ENCODE data around the gene ASB13. TPM values are rescaled to one million over a fixed set of nuclear protein-coding genes. Genes with fewer than 3 reads are reported as not detected.

Gene ASB13
- total and polyA plus RNA-seq, 10 of the 15 experiments (the other 5 are each of a cell fraction or from before 2014, with no cell fraction given): 0.02 to 0.59 (median 0.10) TPM; not detected in 2

DNA sequence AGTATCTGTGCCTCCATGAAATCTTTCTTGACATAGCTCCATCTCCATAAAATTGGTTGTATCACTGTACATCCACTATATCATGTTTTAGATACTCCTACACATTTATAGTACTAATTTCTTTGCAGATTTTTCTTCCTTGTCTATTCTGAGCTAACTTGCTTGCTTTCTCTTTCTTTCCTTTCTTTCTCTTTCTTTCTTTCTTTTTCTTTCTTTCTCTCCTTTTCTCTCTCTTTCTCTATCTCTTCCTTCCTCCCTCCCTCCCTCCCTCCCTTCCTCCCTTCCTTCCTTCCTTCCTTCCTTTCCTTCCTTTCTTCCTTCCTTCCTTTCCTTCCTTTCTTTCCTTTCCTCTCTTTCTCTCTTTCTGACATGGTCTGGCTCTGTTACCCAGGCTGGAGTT lies 42.0 kb upstream of the ASB13 start:
- H3K27ac ChIP-seq (ENCODE audit: control insufficient read depth, insufficient read depth): no peak overlapping the region
- DNase-seq (ENCODE audit: low read depth, low spot score) (no peak), ATAC-seq (no peak), FAIRE-seq (no peak)
- H3K4me3 ChIP-seq: no peak overlapping the region
- SMC1A ChIA-PET (ENCODE audit: uncharacterized antibody, unreplicated experiment): interaction anchor here (0.9 to 13.1 kb wide), 5 partner anchors 8 to 135 kb away, joined by 3 to 191 read pairs (median 4); no protein-coding TSS in a partner anchor
- BruUV-seq (replicated peaks): no TSS peak
- intact Hi-C loops (cut with micrococcal nuclease; ENCODE audit: unreplicated experiment): no loop called here
- no peak for TF ChIP-seq MEF2B (IDR thresholded peaks at IDR 0.05; ENCODE audit: partially characterized antibody, poor library complexity, severe bottlenecking)
- no peak for TF ChIP-seq FOXM1 (IDR thresholded peaks at IDR 0.05; ENCODE audit: low read depth, low read length)
- TF ChIP-seq, protein P1, sequence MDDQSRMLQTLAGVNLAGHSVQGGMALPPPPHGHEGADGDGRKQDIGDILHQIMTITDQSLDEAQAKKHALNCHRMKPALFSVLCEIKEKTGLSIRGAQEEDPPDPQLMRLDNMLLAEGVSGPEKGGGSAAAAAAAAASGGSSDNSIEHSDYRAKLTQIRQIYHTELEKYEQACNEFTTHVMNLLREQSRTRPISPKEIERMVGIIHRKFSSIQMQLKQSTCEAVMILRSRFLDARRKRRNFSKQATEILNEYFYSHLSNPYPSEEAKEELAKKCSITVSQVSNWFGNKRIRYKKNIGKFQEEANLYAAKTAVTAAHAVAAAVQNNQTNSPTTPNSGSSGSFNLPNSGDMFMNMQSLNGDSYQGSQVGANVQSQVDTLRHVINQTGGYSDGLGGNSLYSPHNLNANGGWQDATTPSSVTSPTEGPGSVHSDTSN (IDR thresholded peaks at IDR 0.05; ENCODE audit: insufficient replicate concordance, low read depth, low read length): no peak
- TF ChIP-seq BACH1 (IDR thresholded peaks at IDR 0.05; ENCODE audit: borderline replicate concordance): no peak
- TF ChIP-seq, protein P2, sequence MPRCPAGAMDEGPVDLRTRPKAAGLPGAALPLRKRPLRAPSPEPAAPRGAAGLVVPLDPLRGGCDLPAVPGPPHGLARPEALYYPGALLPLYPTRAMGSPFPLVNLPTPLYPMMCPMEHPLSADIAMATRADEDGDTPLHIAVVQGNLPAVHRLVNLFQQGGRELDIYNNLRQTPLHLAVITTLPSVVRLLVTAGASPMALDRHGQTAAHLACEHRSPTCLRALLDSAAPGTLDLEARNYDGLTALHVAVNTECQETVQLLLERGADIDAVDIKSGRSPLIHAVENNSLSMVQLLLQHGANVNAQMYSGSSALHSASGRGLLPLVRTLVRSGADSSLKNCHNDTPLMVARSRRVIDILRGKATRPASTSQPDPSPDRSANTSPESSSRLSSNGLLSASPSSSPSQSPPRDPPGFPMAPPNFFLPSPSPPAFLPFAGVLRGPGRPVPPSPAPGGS (IDR thresholded peaks at IDR 0.05; ENCODE audit: borderline replicate concordance, insufficient read depth, low read depth, low read length, poor library complexity, severe bottlenecking): no peak
- no peak for TF ChIP-seq CBX3 (IDR thresholded peaks at IDR 0.05; ENCODE audit: borderline replicate concordance, low read depth)
- no peak for TF ChIP-seq FOXK2 (IDR thresholded peaks at IDR 0.05)
- H3K4me1 ChIP-seq (ENCODE audit: control insufficient read depth, insufficient read depth, low read length): peaks cover 4% of the 10 kb centered on the region; the same call in 1 of the 2 replicates
- no peak overlapping the region for H3K4me2 ChIP-seq (ENCODE audit: control insufficient read depth, insufficient read depth)
- CTCF ChIA-PET: interaction anchor here (0.9 kb wide), 1 partner anchor 9 kb away, joined by 3 read pairs; no protein-coding TSS in a partner anchor
- H3K36me3 ChIP-seq (ENCODE audit: control insufficient read depth in 2 of 2, insufficient read depth in 2 of 2, low read length in 1 of 2): no peaks in the 10 kb centered on the region; a peak in 1 of 4 replicates
- H2AFZ ChIP-seq (ENCODE audit: control insufficient read depth, low read depth, low read length): no peak overlapping the region
- H4K20me1 ChIP-seq (ENCODE audit: control insufficient read depth, insufficient read depth): no peaks in the 10 kb centered on the region
- in situ Hi-C loops (cut with MboI): no loop called here
- H3K79me2 ChIP-seq (ENCODE audit: control insufficient read depth, insufficient read depth, low read length): peaks cover 88% of the 10 kb centered on the region
- H3K27me3 ChIP-seq (replicated peaks in 1 of 2; ENCODE audit: control insufficient read depth in 2 of 2, insufficient read depth in 2 of 2, low read length in 1 of 2): no peaks in the 10 kb centered on the region
- H3K9ac ChIP-seq (ENCODE audit: control insufficient read depth, insufficient read depth, low read length): no peak overlapping the region
- RAD21 ChIA-PET (ENCODE audit: unreplicated experiment): interaction anchor here (0.7 to 4.5 kb wide), 2 partner anchors 15 to 27 kb away, joined by 3 to 22 read pairs; no protein-coding TSS in a partner anchor
- no peaks in the 10 kb centered on the region; the same call in 1 of the 3 replicates for H3K9me3 ChIP-seq (replicated peaks; ENCODE audit: control insufficient read depth, insufficient read depth, low read length)
- POLR2A ChIA-PET: interaction anchor here (0.6 to 1.2 kb wide), 2 partner anchors 16 to 103 kb away, joined by 5 to 6 read pairs; no protein-coding TSS in a partner anchor
